ENCODE measurements around the gene EMD.
"Not testable (repeated sequence)": the region's sequence is repeated elsewhere in the genome, so short reads cannot be mapped to it uniquely, and the experiment has no call there.

EMD gene

GRCh38 chrX:154383359-154384283 lies 4.5 kb downstream of the EMD start:
- no peak for TF ChIP-seq CTCF (conservative IDR thresholded peaks at IDR 0.05)
- H3K27ac ChIP-seq = no peak overlapping the region

- TF ChIP-seq CTCF (conservative IDR thresholded peaks at IDR 0.05) = 0 out of 2 replicates have a peak, but pooled peaks have one; percentile 22
- no peak overlapping the region for H3K27ac ChIP-seq
Measured at GRCh38 chrX:154384284-154384892, 5.3 kb downstream of the EMD start.

GRCh38 chrX:154388094-154388493 lies 9.0 kb downstream of the EMD start:
- H3K27ac ChIP-seq = not testable (repeated sequence)

GRCh38 chrX:154388649-154389048 lies 9.6 kb downstream of the EMD start:
- not testable (repeated sequence) for H3K27ac ChIP-seq

- H3K27ac ChIP-seq = not testable (repeated sequence)
Measured at GRCh38 chrX:154389812-154390747, 11.0 kb downstream of the EMD start.

- H3K27ac ChIP-seq = 0 out of 2 replicates have a peak overlapping the region, but pooled peaks have one; percentile 97
Measured at GRCh38 chrX:154396363-154396762, 17.3 kb downstream of the EMD start.

- no peak for TF ChIP-seq CTCF (conservative IDR thresholded peaks at IDR 0.05)
- H3K27ac ChIP-seq = peak overlapping the region; percentile 97
Measured at GRCh38 chrX:154396973-154397887, 18.1 kb downstream of the EMD start.

- TF ChIP-seq CTCF (conservative IDR thresholded peaks at IDR 0.05) = no peak
- peak within 1 kb of the TSS; percentile 97 for H3K27ac ChIP-seq
Measured at GRCh38 chrX:154397888-154398667, 19.0 kb downstream of the EMD start, which contains the start of gene RPL10. Gene RPL10, plus strand, starts transcription at chrX:154398377. Its CDS starts 143 bp downstream, at chrX:154398520.

Measured in VCaP (cell line).